ENCODE measurements around the gene SLPI. TPM values are rescaled to one million over a fixed set of nuclear protein-coding genes. Genes with fewer than 3 reads are reported as not detected.

SLPI gene
- total RNA-seq, 2 experiments from 2014 or later = not detected

DNA sequence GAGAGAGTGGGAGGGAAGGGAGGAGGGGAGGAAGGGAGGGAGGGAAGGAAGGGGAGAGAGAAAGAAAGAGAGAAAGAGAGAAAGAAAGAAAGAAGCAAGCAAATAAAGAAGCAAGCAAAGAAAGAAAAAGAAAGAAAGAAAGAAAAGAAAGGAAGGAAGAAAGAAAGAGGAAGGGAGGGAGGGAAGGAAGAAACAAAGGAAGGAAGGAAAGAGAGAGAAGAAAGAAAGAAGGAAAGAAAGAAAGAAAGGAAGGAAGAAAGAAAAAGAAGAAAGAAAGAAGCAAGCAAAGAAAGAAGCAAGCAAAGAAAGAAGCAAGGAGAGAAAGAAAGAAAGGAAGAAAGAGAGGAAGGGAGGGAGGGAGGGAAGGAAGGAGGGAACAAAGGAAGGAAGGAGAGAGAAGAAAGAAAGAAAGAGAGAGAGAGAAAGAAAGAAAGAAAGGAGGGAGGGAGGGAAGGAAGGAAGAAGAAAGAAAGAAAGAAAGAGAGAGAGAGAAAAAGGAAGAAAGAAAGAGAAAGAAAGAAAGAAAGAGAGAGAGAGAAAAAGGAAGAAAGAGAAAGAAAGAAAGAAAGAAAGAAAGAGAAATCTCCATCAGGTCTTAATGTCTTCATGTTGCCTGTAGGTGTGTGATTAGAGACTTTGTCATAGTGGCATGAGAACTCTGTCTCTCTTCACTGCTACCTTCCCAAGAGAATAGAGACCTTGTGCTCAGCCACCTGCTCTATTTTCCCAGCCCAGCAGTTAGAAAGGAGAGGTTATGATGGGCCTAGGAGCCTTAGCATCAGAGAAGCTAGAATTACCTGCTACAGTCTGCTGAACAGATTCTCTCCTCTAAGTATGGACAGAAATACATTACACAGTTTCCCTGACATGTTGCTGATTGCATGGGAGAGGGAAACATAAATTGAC is 42.5 kb downstream of the SLPI start:
- Mint-ChIP-seq H3K27ac (no peak overlapping the region), H3K4me3 (no peak overlapping the region), H3K9me3 (ENCODE audit: low read depth) (no peaks in the 10 kb centered on the region), H3K36me3 (ENCODE audit: low read depth) (no peaks in the 10 kb centered on the region), H3K27me3 (peaks cover 10% of the 10 kb centered on the region), H3K4me1 (no peaks in the 10 kb centered on the region)
- ChIA-PET CTCF (no interaction called here), POLR2A (no interaction called here)
- no peak for DNase-seq
- intact Hi-C loops (cut with DNase I, micrococcal nuclease) = no loop called here
- ATAC-seq = no peak

DNA sequence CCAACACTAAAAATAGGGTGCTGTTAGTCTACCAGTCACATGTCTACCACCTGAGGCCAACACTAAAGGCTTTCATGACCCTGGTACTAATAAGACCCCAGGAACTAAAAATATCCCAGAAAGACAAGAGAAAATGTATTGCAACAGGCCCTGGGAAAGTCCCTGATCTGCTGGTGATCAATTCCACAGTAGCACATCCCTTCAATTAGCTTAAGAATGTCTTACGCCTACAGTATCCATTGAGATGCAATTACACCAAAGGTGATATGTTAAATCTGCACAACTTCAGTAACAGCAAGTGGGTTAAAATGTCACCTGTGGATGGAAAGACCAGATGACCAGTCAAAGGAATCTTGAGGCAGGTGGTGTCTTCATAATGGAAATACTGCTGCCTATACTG is 44.4 kb downstream of the SLPI start:
- Mint-ChIP-seq H3K9me3 (ENCODE audit: low read depth) (no peaks in the 10 kb centered on the region), H3K27me3 (peaks cover 22% of the 10 kb centered on the region), H3K36me3 (ENCODE audit: low read depth) (no peaks in the 10 kb centered on the region), H3K27ac (no peak overlapping the region), H3K4me1 (no peaks in the 10 kb centered on the region), H3K4me3 (no peak overlapping the region)
- ATAC-seq (no peak), DNase-seq (no peak)
- ChIA-PET POLR2A (interaction anchor here (0.7 kb wide), 1 partner anchor 10 kb away, joined by 3 read pairs; no protein-coding TSS in a partner anchor), CTCF (interaction anchor here (1.0 kb wide), 1 partner anchor 31 kb away, joined by 3 read pairs; no protein-coding TSS in a partner anchor)
- intact Hi-C loops (cut with DNase I, micrococcal nuclease) = no loop called here

DNA sequence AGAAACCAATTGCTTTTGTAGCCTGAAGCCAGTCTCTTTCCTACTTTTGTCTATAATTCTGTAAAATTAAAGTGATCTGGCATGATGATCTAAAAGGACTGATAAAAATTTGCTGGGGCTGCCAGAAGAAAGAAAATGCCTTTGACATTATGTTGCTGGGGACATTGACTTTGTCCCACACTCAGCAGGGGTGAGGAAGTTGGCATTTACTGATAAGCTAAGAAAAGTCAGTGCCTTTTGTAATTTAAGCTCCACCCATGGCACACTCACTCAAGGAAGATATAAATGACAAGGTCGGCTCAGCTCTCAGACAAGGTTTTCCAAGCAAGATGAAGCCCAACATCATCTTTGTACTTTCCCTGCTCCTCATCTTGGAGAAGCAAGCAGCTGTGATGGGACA is 47.6 kb downstream of the SLPI start, which contains the start of gene SEMG1:
TSS of gene SEMG1 (plus strand) at position 309 of the 400 bp plus-strand sequence. CDS start at position 330, 21 bp downstream.
- H3K4me3 Mint-ChIP-seq = no peak within 1 kb of the TSS
- peaks cover 3% of the 10 kb centered on the region for H3K9me3 Mint-ChIP-seq (ENCODE audit: low read depth)
- no peak for ATAC-seq
- H3K36me3 Mint-ChIP-seq (ENCODE audit: low read depth) = no peaks in the 10 kb centered on the region
- CTCF ChIA-PET = interaction anchor here (0.8 to 0.9 kb wide), 3 partner anchors 88 to 114 kb away, joined by 3 read pairs; no protein-coding TSS in a partner anchor
- no peaks in the 10 kb centered on the region for H3K4me1 Mint-ChIP-seq
- POLR2A ChIA-PET = no interaction called here
- intact Hi-C loops (cut with DNase I, micrococcal nuclease) = no loop called here
- H3K27me3 Mint-ChIP-seq = peaks cover 28% of the 10 kb centered on the region
- no peak within 1 kb of the TSS for H3K27ac Mint-ChIP-seq
- no peak for DNase-seq

Other genes starting within 250 kb of the SLPI start
- under 1 TPM; 0.66 to 0.79 TPM for gene KCNS1, start 153.4 kb downstream of the SLPI start, total RNA-seq
- gene WFDC5, start 139.4 kb downstream of the SLPI start, total RNA-seq = under 1 TPM; 0.23 TPM
- gene WFDC12, start 130.1 kb downstream of the SLPI start, total RNA-seq = not detected
- gene PI3, start 79.7 kb downstream of the SLPI start, total RNA-seq = not detected
- not detected for gene SEMG1, start 47.5 kb downstream of the SLPI start, total RNA-seq
- gene SEMG2, start 33.2 kb downstream of the SLPI start, total RNA-seq = not detected
- not detected for gene RBPJL, start 52.3 kb upstream of the SLPI start, total RNA-seq
- under 1 TPM; 0.35 to 0.48 TPM for gene MATN4, start 53.7 kb upstream of the SLPI start, total RNA-seq
- gene SDC4, start 93.9 kb upstream of the SLPI start, total RNA-seq = 10 to 100 TPM; 24.0 to 31.0 TPM
- gene SYS1, start 108.6 kb upstream of the SLPI start, total RNA-seq = 10 to 100 TPM; 16.1 to 26.1 TPM
- gene TP53TG5, start 123.8 kb upstream of the SLPI start, total RNA-seq = under 1 TPM; 0.40 to 0.80 TPM
- 10 to 100 TPM; 22.4 to 30.0 TPM for gene DBNDD2, start 153.7 kb upstream of the SLPI start, total RNA-seq
- gene PIGT, start 161.6 kb upstream of the SLPI start, total RNA-seq = 10 to 100 TPM; 44.0 to 65.7 TPM
- under 1 TPM; 0.56 to 0.66 TPM for gene WFDC2, start 215.2 kb upstream of the SLPI start, total RNA-seq